GM19238 (cell line): Measurements from ENCODE around the gene ADCY1.

Source experiments
- DNase-seq: peaks from one replicate; pipeline ENCODE4 v3.0.0; 2011; ENCODE audit warnings: low spot score; ENCODE audit not compliant: insufficient read length

ADCY1 gene

DNA sequence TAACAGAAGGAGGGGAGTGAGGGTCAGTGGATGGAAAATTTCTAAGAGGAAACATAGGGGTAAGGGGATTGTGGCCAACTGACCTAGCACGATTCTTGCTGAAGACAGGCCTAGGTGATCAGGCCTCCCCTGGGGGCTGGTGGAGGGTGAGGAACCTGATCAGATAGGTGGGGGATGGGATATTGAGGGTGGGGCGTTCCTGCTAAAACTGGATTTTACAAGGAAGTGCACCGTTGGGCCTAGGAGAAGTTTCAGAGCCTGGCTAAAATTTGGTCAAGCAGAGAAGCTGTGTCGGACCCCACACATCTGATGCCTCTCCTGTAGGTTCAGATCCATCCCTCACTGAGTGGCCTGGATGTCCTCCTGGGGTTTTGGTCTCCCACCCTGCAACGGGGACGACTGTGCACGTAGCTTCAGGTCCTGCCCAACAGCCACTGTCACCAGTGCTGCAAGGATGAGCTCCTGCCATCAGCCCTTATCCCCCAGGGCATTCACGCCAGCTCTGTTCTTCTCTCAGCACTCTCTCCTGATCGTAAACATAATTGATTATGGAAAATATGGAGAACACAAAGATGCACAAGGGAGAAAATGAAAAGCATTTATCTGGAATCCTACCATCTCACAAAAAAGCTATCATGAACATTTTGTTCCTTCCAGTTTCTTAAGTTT lies 89.9 kb downstream of the ADCY1 start:
- DNase-seq: no peak

DNA sequence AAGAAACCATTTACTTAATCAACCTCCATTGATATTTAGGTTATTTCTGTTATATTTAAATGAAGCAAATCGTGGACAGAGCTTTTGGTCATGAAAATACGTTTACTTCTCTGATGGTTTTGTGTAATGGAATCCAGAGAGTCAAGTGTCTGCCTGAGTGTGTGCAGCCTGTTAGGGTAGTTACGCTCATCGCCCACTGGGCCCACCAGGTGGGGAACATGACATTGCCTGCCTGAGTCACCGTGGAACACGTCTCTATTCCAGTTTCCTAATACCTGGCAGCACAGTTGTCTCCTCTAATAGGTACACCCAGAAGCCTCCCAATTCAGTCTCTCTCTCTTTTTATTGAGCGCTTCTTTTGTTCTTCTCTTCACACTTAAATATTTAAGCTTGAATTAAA lies 91.0 kb downstream of the ADCY1 start:
- no peak for DNase-seq

GRCh38 chr7:45670227-45670626 lies 96.1 kb downstream of the ADCY1 start:
- DNase-seq: no peak

GRCh38 chr7:45670717-45671116 lies 96.5 kb downstream of the ADCY1 start:
- no peak for DNase-seq

DNA sequence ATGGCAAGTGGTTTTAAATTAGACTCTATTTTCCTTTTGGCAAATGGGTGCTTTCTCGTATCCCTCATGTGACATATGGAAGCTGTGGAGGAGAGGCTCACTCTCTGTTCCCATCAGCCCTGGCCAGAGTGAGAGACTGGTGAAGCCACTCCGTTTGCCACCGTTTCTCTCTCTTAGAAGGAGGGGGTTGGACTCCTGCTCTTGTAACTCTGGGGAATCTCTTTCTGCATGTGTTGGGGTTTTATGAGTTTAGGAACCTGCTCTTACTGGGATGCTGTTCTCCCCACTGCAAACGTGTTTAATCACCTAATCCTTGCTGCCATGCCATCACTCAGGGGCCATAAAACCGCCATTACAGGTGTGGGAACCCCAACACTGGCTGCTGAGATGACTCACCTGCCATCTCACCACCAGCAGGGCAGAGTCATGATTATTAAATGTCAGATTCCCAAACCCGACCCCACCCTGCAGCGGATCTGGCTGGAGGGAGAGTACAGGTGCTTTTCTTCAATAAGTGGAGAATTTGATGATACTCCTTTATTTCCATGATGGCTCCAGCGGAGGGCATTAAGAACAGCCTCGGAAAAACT lies 103.2 kb downstream of the ADCY1 start:
- DNase-seq: no peak

GRCh38 chr7:45679516-45679915 lies 105.3 kb downstream of the ADCY1 start:
- no peak for DNase-seq

DNA sequence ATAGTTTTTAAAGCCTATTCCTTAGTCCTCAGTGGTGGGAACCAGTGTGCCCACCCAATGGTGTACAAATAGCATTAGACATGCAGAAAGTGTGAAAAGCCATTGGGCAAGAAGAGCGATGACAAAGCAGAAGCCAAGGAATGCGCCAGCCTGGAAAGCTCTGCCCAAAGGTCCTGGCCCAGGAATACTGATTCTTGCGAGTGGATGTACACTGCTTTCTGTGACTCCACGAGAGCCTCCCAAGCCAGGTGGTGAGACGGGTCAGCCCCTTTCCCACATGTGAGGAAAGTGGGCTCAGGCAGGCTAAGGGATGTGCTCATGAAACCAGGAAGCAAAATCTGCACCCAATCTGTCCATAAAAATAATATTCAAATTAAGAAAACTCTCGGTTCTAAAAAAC lies 106.6 kb downstream of the ADCY1 start:
- no peak for DNase-seq

- DNase-seq: no peak
Observed at GRCh38 chr7:45681596-45682357, 107.6 kb downstream of the ADCY1 start.

- no peak for DNase-seq
Observed at GRCh38 chr7:45682358-45682735, 108.2 kb downstream of the ADCY1 start.

DNA sequence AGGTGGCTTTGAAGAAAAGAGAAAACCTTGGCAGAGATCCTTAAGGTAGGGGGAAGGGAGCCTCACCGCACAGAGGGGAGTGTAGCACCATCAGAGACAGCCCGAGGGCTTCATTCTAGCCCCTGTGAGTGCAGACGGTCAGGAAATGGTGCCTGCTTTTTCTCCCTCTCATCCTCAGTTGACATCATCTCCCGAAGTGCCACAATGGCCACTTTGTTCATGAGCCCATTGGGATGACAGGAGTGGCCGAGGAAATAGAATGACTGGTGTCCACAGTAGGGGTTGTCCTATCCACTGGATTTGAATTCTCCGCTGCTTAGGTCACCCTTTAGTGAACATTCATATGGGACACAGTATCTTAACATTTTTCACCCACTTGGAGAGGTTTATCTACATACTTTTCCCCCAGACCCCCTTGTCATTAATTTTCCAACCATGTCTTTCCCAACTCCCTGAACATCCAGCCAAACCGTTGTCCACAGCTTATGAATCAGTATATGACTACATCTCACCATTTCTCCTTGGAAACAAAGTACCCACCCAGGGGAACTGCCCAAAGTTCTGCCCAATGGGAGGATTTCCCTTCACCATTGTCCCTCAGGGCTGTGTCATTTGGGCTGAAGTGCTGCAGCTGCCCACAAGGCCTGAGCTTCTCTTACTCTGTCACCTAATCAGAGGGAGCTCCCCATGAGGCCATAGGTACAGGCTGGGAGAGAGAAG lies 108.8 kb downstream of the ADCY1 start:
- DNase-seq: no peak

DNA sequence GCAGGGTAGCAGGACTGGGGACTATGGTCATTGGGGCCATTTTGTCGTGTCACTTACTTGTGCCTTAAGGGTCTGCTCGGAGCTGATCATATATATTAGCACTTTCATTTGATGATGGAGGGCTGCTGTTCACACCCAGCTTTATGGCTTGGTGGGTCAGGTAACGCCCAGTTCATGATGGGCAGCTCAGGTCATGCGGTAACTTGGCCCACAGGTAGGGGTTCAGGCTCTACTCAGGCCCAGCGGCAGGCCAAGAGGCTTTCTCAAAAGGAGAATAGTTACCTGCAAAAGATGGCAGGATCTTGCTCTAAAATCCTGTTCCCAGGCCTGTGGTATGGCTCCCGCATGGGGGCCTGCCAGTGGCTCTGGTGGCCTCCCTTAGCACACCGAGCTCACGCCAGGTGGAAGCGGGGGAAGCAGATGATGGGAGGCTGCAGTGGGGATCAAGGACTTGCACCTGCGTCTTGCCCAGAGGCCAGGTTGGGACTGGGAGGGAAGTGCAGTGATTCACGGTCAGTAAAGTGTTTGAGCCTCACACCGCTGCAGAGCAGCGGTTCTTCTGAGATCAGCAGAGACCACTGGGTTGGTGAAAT lies 109.5 kb downstream of the ADCY1 start:
- DNase-seq: no peak

DNA sequence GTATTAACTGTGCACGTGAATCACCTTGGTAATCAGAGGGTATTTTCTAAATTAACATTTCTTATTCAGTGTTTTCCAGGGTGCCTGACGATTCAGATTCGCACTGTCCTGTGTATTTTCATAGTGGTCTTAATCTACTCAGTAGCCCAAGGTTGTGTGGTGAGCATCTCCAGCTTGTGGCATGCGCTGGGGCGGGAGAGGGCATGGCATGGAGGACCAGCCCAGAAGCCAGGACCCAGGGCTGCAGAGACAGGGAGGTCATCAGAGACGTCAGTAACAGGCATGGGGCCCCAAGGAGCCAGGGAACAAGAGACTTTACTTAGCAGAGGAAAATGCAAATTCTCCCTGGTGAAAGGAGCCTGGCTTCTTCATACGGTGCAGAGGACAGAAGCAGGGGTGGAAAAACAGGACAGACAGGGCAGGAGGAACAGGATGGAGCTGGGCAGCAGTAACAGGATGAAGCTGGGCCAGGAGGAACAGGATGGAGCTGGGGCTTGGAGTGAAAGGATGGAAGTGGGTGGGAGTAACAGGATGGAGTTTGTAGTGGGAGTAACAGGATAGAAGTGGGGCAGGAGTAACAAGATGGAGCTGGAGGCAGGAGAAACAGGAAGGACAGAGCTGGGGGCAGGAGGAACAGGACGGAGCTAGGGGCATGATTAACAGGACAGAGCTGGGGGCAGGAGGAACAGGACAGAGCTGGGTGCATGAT lies 110.9 kb downstream of the ADCY1 start:
- no peak for DNase-seq

DNA sequence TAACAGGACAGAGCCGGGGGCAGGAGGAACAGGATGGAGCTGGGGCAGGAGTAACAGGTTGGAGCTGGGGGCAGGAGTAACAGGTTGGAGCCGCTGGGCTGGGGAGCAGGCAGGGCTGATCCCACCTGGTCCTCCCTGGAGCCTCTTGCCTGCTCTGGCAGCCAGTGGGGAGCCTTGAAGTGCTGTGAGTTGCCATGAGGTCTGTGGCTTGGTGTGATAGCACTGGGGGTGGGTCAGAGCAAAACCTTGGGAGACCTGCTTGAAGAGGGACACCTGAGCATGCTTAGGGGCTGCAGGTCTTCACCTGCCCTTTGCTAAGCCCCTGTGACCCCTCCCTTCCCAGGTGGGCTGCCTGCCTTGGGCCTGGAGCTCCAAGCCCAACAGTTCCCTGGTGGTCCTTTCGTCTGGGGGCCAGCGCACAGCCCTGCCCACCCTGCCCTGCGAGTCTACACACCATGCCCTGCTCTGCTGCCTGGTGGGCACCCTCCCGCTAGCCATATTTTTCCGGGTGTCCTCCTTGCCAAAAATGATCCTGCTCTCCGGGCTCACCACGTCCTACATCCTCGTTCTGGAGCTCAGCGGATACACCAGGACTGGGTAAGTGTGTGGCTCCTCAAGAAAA lies 111.6 kb downstream of the ADCY1 start:
- DNase-seq: no peak

DNA sequence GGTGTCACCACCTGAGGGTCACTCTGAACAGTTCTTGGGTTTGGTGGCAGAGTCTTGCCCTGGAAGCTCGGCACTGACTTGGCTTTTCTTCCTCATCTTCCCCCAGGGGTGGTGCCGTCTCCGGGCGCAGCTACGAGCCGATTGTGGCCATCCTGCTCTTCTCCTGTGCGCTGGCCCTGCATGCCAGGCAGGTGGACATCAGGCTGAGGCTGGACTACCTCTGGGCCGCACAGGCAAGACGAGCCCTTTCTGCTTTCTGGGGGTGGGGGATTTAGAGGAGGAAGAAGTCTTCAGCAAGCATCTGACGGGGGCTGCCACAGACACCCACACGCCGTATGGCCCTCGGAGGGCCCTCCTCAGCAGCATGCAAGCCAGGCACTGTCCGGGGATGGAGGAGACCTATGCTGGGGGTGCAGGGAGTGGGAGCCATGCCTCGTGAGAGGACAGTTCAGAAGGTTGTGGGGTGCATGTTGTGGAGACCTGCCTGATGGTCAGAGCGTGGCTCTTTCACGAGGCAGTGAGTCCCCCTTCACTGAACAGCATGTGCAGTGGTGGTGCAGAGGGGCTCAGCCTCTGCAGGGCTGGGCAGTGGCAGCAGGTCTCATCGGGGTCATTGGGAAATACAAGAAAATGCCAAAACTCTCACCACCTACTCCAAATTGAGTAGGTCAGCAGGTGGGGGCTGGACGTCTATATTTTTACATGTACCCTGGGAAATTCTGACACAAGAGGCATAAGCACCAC lies 112.4 kb downstream of the ADCY1 start:
- DNase-seq: no peak

- DNase-seq: no peak
Observed at GRCh38 chr7:45687185-45687560, 113.0 kb downstream of the ADCY1 start.

DNA sequence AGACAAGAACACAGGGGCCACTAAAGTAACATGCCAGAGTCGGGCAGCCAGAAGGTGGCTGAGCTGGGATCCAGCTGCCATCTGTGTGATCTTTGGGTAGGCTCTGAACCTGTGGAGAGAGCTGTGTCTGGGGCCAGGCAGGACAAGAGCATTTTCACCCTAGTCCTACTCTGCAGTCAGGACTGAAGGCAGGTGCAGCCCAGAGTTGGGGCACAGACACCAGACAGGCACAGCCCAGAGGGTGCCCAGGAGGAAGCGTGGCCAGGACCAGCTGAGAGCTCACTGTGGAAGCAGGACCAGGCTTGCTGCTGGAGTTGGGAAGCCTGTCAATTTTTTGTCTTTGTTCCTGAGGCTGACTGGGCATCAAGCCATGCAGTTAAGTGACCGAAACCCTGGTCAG lies 113.6 kb downstream of the ADCY1 start:
- DNase-seq: no peak

DNA sequence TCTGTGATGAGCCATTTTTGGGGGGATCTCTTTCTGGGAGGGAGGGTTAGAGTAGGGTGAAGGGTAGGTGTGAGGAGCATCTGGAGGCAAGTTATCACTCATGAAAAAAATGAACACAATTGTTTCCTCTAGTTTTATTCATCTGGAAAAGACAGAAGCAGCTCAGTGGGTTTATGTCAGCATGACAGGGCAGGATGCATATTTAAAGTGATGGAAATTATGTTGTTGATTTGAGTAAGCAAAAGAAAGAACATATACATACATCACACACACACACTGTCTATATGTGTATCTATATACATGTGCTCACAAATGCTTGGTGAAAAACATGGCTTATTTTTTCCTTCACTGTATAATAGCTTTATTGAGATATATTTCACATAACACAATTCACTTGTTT lies 114.2 kb downstream of the ADCY1 start:
- DNase-seq: no peak

DNA sequence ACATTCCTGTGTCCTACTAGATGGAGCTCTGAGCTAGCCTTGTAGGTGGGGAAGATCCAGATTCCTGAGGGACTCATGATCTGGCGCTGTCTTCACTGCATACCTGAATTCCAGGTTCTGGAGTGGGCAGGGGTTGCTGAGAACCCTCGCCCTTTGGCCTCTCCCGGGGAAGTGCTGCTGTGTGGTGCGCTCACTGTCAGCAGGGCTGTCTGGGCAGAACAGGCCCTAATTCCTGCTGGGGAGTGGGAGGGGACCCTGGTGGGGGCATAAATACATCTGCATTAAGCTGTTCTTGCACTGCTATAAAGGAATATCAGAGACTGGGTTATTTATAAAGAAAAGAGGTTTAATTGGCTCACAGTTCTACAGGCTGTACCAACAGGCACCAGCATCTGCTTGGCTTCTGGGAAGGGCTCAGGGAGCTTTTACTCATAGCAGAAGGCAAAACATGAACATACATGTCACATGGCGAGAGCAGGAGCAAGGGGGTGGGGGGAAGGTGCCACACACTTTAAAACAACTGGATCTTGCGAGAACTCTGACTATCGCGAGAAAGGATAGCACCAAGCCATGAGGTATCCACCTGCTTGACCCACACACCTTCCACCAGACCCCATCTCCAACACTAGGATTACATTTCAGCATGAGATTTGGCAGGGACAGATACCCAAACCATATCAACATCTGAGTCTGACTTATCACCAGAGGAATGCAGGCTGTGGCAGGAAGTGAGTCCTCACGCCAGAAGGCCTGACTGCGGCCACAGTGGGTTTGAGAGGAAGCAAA lies 115.0 kb downstream of the ADCY1 start:
- no peak for DNase-seq
